ENCODE results near the gene PBX3.

Gene PBX3

DNA sequence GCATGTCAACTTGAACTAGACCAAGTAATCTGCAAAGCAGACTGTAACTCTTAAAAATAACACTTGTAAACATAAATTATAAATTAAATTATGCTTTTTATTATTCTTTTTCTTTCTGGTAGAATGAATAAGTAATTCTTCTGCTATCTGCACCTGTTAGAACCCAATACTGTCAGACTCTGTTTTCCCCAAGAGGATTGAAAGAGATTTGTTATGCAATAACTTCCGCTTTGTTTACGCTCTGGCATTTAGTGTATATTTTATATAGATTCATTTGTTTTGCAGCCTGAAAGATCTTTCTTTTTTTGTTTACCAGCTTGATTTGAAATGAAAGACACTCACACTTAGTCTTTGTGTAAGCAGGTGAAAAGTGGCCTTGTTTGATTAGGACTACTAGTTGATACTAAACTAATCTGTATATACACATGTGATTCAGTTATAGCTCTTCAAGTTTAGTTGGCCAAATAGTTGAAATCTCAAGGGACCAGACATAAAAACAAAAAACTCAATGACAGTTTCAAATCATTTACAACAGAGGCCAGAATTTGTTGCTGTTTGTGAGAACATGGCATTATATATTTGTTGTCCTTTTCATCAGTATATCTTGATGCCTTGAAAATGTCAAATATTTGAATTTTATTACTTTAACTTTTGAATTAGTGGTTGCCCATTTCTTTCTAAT lies 155.8 kb downstream of the PBX3 start:
- no peak for DNase-seq (ENCODE audit: low read depth in 1 of 2, low spot score in 1 of 2)
- in situ Hi-C loops (cut with HindIII; ENCODE audit: low pct_unique_long_range_greater_than_20kb, low sequenced_read_pairs) = no loop called here
- TF ChIP-seq JUND (IDR thresholded peaks at IDR 0.05; ENCODE audit: low read depth) = no peak

DNA sequence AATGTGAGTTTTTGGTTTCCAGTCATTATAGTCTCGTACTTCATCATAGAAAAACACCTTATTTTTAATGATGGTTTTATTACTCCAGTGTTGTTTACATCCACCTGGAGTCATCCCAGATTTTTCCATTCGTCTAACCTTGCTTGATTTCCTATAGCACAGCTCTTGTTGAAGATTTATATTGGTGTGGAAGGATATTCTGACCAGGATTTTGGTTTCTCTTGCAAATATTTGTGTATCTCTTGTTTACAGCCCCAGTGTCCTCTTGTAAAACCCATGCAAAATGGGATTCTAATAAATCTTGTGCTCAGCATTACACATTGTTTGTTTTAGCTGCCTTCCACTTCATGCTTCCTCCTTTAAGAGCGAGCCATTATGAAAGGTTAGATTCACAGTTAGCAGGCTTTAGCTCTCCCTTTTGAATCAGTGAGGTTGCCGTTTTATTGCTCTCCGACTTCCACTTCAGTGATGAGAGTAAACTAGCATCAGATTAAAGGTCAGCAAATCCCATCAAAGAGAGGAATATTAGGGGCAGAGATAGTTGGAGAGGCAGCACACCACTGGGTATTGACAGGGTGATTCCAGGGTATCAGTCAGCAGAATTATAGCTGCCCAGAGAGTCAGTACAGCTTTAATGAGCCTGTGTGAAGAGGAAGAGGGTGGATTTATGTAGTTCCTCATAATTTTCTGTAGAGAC lies 157.1 kb downstream of the PBX3 start:
- no peak for TF ChIP-seq JUND (IDR thresholded peaks at IDR 0.05; ENCODE audit: low read depth)
- peak in 1 of 2 experiments; percentile 28 for DNase-seq (ENCODE audit: low read depth in 1 of 2, low spot score in 1 of 2)
- in situ Hi-C loops (cut with HindIII; ENCODE audit: low pct_unique_long_range_greater_than_20kb, low sequenced_read_pairs) = no loop called here

DNA sequence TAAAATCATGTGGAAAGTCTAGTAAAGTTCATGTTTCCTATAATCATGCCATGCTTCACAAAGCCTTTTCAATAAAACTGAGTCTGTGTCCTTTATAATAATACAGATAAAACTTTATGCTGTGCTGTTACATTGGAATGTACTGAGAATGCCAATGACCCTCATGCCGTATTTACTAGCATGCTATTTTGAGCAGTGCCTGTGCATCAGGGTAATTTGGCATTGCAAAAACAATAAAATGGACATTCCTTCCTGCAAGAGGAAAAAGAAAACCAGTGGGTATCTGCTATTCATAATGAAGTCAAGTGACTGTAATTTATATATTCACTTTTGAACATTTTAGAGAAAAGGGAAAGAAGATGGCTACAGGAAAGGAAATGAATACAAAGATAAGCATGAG lies 159.0 kb downstream of the PBX3 start:
- DNase-seq (ENCODE audit: low read depth in 1 of 2, low spot score in 1 of 2) = no peak
- in situ Hi-C loops (cut with HindIII; ENCODE audit: low pct_unique_long_range_greater_than_20kb, low sequenced_read_pairs) = no loop called here
- no peak for TF ChIP-seq JUND (IDR thresholded peaks at IDR 0.05; ENCODE audit: low read depth)

DNA sequence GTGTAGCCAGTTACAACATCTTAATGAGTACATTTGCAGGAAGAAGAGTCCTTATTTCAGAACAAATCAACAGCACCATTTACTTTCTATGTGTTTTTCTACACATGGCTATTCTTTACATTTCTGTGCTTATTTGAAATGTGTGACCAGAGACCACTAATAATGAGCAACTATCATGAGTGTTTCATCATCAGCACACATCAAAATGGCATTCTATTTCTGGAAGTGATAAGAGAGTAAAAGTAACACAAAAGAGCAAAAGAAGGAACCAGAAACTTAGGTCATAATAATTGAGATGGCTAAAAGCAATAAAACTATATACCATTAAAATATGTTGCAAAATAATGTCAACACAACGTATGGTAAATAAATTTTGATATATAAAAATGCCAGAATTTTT lies 159.7 kb downstream of the PBX3 start:
- no peak for TF ChIP-seq JUND (IDR thresholded peaks at IDR 0.05; ENCODE audit: low read depth)
- in situ Hi-C loops (cut with HindIII; ENCODE audit: low pct_unique_long_range_greater_than_20kb, low sequenced_read_pairs) = no loop called here
- no peak for DNase-seq (ENCODE audit: low read depth in 1 of 2, low spot score in 1 of 2)

DNA sequence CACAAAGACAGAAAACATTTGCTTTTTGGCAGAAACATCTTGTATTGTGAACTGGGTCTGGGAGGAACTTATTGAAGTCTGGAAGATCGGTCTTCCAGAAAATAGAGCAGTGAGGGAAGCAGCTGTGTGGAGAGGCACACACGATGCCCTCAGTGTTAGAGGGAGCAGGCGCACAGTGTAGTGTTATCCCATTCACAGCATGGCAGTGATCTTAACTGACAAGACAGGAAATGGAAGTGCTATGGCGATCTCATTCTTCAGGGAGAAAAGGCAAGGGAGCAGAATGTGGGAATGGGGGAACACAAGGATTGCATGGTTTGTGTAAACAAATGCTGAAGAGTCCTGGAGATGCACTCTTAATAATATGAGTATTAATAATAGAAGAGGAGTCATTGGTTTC lies 161.0 kb downstream of the PBX3 start:
- no peak for DNase-seq (ENCODE audit: low read depth in 1 of 2, low spot score in 1 of 2)
- in situ Hi-C loops (cut with HindIII; ENCODE audit: low pct_unique_long_range_greater_than_20kb, low sequenced_read_pairs) = no loop called here

DNA sequence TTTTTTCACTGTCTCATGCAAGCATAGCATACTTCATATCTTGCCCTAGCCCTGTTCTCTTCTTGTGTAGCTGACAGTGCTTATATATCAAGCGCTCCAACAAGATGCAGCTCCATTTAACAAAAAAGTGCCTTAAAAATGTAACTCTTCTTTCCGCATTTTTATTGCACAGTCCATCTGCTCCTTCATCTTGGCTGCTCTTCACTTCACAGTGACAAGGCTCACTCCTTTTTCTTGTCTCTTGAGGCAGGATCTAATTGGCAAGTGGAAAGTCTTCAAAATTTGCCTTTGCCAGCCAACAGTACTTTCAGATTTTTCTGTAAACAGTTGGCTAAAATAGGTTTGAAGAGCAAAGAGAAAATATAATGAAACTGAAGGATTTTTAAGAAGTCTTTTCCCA lies 161.8 kb downstream of the PBX3 start:
- in situ Hi-C loops (cut with HindIII; ENCODE audit: low pct_unique_long_range_greater_than_20kb, low sequenced_read_pairs) = no loop called here
- no peak for DNase-seq (ENCODE audit: low read depth in 1 of 2, low spot score in 1 of 2)
- no peak for TF ChIP-seq JUND (IDR thresholded peaks at IDR 0.05; ENCODE audit: low read depth)

More for the DNA sequence above, 161.0 kb downstream of the PBX3 start:
- no peak for TF ChIP-seq JUND (IDR thresholded peaks at IDR 0.05; ENCODE audit: low read depth)

DNA sequence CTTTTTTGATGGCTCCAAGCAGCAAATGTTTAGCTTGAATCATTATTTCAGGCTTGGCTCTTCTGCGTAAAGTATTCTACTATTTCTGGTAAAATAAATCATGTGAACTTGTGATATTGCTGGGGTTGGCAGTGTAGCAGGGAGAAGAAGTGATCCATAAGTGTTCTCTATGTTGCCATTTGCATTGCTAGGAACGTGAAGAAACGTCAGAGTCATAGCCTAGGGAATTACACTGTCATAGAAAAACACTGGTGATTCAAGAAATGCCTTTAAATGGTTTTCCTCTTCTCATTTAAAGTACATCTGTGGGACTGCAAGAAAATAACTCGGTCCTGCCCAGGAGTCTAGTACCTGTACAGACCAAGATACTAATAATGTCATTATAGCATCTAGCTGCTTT lies 162.3 kb downstream of the PBX3 start:
- no peak for TF ChIP-seq JUND (IDR thresholded peaks at IDR 0.05; ENCODE audit: low read depth)
- in situ Hi-C loops (cut with HindIII; ENCODE audit: low pct_unique_long_range_greater_than_20kb, low sequenced_read_pairs) = no loop called here
- DNase-seq (ENCODE audit: low read depth in 1 of 2, low spot score in 1 of 2) = no peak

DNA sequence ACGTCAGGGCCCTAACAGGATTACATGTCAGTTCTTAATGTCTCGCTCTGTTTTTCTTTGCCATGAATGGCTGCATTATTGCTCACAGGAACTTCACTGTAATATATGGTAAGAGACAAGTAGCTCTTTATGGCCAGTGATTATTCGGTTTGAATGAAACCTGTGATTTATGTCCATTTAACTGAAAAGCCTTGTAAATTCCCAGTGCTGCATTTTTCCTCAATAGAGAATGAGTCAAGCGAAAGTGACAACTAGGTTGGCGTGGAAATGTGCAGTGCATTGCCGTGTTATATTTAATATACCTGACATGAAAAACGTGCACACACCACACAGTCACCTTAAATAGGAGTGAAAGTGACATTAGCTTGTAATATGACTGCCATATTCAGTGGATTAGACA lies 163.1 kb downstream of the PBX3 start:
- no peak for TF ChIP-seq JUND (IDR thresholded peaks at IDR 0.05; ENCODE audit: low read depth)
- in situ Hi-C loops (cut with HindIII; ENCODE audit: low pct_unique_long_range_greater_than_20kb, low sequenced_read_pairs) = no loop called here
- DNase-seq (ENCODE audit: low read depth in 1 of 2, low spot score in 1 of 2) = no peak

DNA sequence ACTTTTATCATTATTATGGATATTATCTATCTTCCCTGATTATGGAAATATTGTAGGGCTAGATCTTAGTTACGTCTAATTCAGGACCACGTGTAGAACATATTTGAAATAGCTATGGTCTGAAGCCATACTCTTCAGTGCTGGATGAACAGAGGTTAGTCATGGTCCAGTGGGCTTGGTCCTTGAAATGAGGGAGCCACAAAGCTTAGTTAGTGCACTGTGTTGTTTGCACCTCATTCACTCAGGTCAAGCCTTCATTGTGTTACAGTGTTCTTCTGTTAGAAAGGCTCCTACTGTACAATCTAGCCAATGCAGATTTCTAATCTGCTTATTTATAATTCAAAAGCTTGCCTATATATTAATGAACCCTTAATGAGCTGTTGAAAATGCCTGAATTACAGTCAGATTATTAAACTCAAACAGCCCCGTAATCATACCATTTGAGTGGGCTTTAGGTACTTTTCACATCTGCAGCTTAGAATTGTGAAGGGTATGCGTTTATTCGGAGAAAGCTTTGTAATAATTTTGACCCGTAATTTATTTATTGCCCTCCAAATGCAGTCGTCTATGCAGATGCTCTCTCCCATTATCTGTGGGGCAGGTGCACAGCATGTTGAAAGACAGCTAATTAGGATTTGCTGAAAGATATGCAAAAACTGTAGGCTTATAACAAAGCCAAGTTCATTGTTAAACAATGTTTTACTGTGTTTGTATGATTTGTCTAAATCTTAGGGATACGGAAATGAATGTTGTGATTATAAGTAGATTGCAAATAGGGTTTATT lies 164.9 kb downstream of the PBX3 start:
- no peak for DNase-seq (ENCODE audit: low read depth in 1 of 2, low spot score in 1 of 2)
- no peak for TF ChIP-seq JUND (IDR thresholded peaks at IDR 0.05; ENCODE audit: low read depth)
- in situ Hi-C loops (cut with HindIII; ENCODE audit: low pct_unique_long_range_greater_than_20kb, low sequenced_read_pairs) = no loop called here

DNA sequence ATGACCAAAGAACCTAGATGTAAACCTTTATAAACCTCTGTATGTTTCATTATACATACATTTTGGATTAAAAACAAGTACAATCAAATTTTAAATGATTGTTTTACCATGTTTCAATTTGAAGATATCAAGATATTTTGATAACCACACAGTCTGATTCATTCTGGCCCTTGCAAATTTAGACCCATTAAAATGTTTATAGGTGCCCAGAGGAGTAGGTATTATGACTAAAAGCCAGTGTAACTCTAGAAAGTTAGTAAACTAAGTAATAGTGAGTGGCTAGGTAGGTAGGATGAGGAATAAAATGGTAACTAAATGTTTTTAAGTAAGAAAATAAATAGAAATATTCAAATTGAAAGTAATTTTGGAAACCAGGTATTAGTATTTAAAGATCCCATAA lies 165.5 kb downstream of the PBX3 start:
- TF ChIP-seq JUND (IDR thresholded peaks at IDR 0.05; ENCODE audit: low read depth) = no peak
- in situ Hi-C loops (cut with HindIII; ENCODE audit: low pct_unique_long_range_greater_than_20kb, low sequenced_read_pairs) = no loop called here
- no peak for DNase-seq (ENCODE audit: low read depth in 1 of 2, low spot score in 1 of 2)

DNA sequence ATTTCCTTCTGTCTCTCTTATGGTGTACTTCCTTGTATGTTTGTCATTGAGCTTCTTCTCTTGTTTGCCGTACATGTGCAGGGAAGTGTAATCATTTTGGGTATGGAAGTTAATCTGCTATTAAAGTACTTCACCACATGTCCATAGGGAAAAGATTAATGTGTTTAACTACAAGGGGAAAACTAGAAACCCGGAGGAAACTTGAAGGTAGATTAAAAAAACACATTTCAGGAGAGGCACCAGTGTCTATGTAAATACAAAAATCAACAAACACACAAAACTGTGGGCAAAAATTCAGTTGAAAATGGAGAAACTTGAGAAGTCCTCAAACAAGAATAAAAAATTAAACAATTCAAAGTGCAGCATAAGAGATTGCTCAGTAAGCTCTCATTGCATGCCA lies 166.4 kb downstream of the PBX3 start:
- in situ Hi-C loops (cut with HindIII; ENCODE audit: low pct_unique_long_range_greater_than_20kb, low sequenced_read_pairs) = no loop called here
- no peak for TF ChIP-seq JUND (IDR thresholded peaks at IDR 0.05; ENCODE audit: low read depth)
- DNase-seq (ENCODE audit: low read depth in 1 of 2, low spot score in 1 of 2) = no peak

DNA sequence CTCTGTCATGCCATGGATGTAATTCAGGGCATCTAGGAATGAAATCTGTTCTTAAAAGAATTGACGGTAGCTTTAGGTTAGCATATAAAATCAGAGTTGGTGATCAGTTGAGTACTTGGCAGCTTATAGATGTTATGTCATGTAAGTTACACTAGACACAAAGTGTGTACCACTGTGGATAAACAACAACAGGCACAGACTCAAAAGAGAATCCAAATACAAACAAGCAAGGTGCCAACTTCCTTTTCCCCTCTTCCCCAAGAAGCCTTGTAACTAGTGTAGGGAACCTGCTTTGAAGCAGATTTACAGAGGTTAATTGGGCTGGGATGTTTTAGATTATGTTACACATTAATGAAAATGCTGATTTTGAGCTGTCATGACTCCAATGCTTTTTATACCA lies 167.2 kb downstream of the PBX3 start:
- in situ Hi-C loops (cut with HindIII; ENCODE audit: low pct_unique_long_range_greater_than_20kb, low sequenced_read_pairs) = no loop called here
- peak in 1 of 2 experiments; percentile 35 for DNase-seq (ENCODE audit: low read depth in 1 of 2, low spot score in 1 of 2)
- TF ChIP-seq JUND (IDR thresholded peaks at IDR 0.05; ENCODE audit: low read depth) = no peak

DNA sequence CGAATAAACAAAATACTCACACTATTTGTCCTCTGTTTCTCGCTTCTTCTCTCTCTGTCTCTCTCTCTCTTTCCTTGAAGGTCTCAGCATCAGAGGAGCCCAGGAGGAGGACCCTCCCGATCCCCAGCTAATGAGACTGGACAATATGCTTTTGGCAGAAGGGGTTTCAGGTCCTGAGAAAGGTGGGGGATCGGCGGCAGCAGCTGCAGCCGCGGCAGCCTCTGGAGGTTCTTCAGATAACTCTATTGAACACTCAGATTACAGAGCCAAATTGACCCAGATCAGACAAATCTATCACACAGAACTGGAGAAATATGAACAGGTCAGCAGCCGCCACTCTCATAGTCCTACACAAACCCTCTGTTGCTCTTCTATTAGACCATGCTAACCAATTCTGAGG lies 168.4 kb downstream of the PBX3 start:
- TF ChIP-seq JUND (IDR thresholded peaks at IDR 0.05; ENCODE audit: low read depth) = no peak
- in situ Hi-C loops (cut with HindIII; ENCODE audit: low pct_unique_long_range_greater_than_20kb, low sequenced_read_pairs) = no loop called here
- DNase-seq (ENCODE audit: low read depth in 1 of 2, low spot score in 1 of 2) = no peak
